WTC11 (cell line): ENCODE data around the gene FAM240B.

ENCODE experiments used
- CREB1 ChIP-seq: sonication (generic); formaldehyde crosslinking; IDR thresholded peaks from 2 replicates; pipeline ENCODE4 v1.8.0; 2023; ENCODE audit warnings: mild to moderate bottlenecking, missing genetic modification reagents
- ESRRA ChIP-seq: sonication (generic); formaldehyde crosslinking; IDR thresholded peaks from 2 replicates; pipeline ENCODE4 v1.8.1; 2022; ENCODE audit warnings: mild to moderate bottlenecking, missing genetic modification reagents, borderline replicate concordance
- SP1 ChIP-seq: sonication (generic); formaldehyde crosslinking; conservative IDR thresholded peaks from 2 replicates; pipeline ENCODE4 v1.8.1; 2022; ENCODE audit warnings: missing genetic modification reagents
- TP53 ChIP-seq: sonication (generic); formaldehyde crosslinking; IDR thresholded peaks from 2 replicates; pipeline ENCODE4 v1.8.1; 2023; ENCODE audit warnings: mild to moderate bottlenecking, missing genetic modification reagents
- ZNF263 ChIP-seq: sonication (generic); formaldehyde crosslinking; IDR thresholded peaks from 2 replicates; pipeline ENCODE4 v1.8.1; 2022; ENCODE audit warnings: low read depth, mild to moderate bottlenecking, moderate library complexity, missing genetic modification reagents
- ZNF416 ChIP-seq: fragments of 250-450 bp; sonication (Bioruptor Pico); IDR thresholded peaks from 2 replicates; pipeline ENCODE4 v1.9.0; 2021; ENCODE audit warnings: mild to moderate bottlenecking, inconsistent platforms
- TF ChIP-seq, protein P1 (sequence below): fragments of 200-600 bp; IDR thresholded peaks from 2 replicates; pipeline ENCODE4 v1.8.0; 2022; ENCODE audit warnings: antibody characterized with exemption
- TF ChIP-seq, protein P2 (sequence below): sonication (generic); formaldehyde crosslinking; IDR thresholded peaks from 2 replicates; pipeline ENCODE4 v1.8.0; 2022; ENCODE audit warnings: mild to moderate bottlenecking, missing genetic modification reagents
- TF ChIP-seq, protein P3 (sequence below): sonication (generic); formaldehyde crosslinking; IDR thresholded peaks from 2 replicates; pipeline ENCODE4 v1.8.1; 2023; ENCODE audit warnings: mild to moderate bottlenecking, missing genetic modification reagents, moderate library complexity
- TF ChIP-seq, protein P4 (sequence below): sonication (generic); formaldehyde crosslinking; IDR thresholded peaks from 2 replicates; pipeline ENCODE4 v1.8.0; 2022; ENCODE audit warnings: mild to moderate bottlenecking, missing genetic modification reagents

DNA sequence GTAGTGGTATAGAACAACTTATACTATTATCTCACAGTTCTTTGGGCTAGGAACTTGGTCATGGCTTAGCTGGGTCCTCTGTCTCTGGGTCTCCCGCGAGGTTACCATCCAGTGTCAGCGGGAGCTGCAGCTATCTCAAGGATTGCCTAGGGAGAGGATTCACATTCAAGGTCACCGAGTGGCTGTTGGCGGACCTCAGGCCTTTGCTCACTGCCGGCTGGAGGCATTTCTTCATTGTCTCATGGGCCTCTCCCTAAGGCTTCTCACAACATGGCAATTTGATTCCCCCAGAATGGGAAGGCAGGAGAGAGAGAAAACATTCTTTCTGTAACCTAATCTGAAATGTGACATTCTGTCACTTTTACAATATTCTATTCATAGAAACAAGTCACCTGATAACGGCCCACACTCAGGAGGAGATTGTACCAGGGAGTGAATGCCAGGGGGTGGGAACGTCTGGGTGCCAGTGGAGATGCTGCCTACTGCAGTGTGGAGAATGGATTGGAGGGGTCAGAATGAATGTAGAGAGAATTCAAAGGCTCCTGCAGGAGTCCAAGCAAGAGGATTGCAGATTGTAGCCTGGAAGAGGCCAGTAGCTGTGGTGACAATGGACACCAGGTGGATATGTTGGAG is 70.1 kb downstream of the FAM240B start:
- TF ChIP-seq SP1 (CRISPR knock-in tag) (no peak), ESRRA (CRISPR knock-in tag) (no peak), CREB1 (CRISPR knock-in tag) (no peak), TP53 (CRISPR knock-in tag) (no peak), ZNF416 (CRISPR knock-in tag) (no peak), ZNF263 (CRISPR knock-in tag) (no peak)
- TF ChIP-seq, protein P1, sequence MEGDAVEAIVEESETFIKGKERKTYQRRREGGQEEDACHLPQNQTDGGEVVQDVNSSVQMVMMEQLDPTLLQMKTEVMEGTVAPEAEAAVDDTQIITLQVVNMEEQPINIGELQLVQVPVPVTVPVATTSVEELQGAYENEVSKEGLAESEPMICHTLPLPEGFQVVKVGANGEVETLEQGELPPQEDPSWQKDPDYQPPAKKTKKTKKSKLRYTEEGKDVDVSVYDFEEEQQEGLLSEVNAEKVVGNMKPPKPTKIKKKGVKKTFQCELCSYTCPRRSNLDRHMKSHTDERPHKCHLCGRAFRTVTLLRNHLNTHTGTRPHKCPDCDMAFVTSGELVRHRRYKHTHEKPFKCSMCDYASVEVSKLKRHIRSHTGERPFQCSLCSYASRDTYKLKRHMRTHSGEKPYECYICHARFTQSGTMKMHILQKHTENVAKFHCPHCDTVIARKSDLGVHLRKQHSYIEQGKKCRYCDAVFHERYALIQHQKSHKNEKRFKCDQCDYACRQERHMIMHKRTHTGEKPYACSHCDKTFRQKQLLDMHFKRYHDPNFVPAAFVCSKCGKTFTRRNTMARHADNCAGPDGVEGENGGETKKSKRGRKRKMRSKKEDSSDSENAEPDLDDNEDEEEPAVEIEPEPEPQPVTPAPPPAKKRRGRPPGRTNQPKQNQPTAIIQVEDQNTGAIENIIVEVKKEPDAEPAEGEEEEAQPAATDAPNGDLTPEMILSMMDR = no peak
- TF ChIP-seq, protein P2, sequence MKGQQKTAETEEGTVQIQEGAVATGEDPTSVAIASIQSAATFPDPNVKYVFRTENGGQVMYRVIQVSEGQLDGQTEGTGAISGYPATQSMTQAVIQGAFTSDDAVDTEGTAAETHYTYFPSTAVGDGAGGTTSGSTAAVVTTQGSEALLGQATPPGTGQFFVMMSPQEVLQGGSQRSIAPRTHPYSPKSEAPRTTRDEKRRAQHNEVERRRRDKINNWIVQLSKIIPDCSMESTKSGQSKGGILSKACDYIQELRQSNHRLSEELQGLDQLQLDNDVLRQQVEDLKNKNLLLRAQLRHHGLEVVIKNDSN = no peak
- TF ChIP-seq, protein P3, sequence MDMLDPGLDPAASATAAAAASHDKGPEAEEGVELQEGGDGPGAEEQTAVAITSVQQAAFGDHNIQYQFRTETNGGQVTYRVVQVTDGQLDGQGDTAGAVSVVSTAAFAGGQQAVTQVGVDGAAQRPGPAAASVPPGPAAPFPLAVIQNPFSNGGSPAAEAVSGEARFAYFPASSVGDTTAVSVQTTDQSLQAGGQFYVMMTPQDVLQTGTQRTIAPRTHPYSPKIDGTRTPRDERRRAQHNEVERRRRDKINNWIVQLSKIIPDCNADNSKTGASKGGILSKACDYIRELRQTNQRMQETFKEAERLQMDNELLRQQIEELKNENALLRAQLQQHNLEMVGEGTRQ = no peak
- TF ChIP-seq, protein P4, sequence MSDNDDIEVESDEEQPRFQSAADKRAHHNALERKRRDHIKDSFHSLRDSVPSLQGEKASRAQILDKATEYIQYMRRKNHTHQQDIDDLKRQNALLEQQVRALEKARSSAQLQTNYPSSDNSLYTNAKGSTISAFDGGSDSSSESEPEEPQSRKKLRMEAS (CRISPR knock-in tag) = no peak
